Fibroblast of lung (primary cell): Measurements from ENCODE around the gene CDK9. TPM values are rescaled to one million over a fixed set of nuclear protein-coding genes. Genes with fewer than 3 reads are reported as not detected.
A peak's percentile ranks its signal among the peaks of the same experiment; 100 is the strongest.
"Not testable (repeated sequence)": the region's sequence is repeated elsewhere in the genome, so short reads cannot be mapped to it uniquely, and the experiment has no call there.

Experiments used
- DNase-seq, 2 donors: peaks; one replicate each; pipeline versions ENCODE4 v3.0.0 to v3.0.0-alpha.2; 2010; ENCODE audit warnings: low read depth in 2 of 2
- H2AFZ ChIP-seq: 2 replicates; pipeline ENCODE4 v1.5.1; 2012; ENCODE audit warnings: low read length, control low read depth, inconsistent platforms
- H3K27ac ChIP-seq: 2 replicates; pipeline ENCODE4 v1.5.1; 2011; ENCODE audit warnings: low read length, control low read depth; ENCODE audit not compliant: insufficient read depth
- H3K27me3 ChIP-seq: 2 replicates; pipeline ENCODE4 v1.5.1; 2011; ENCODE audit warnings: mild to moderate bottlenecking, low read length; ENCODE audit not compliant: control insufficient read depth, insufficient read depth
- H3K36me3 ChIP-seq: 2 replicates; pipeline ENCODE4 v1.5.1; 2011; ENCODE audit warnings: low read length; ENCODE audit not compliant: control insufficient read depth, insufficient read depth
- H3K4me1 ChIP-seq: 2 replicates; pipeline ENCODE4 v1.5.1; 2011; ENCODE audit warnings: low read length; ENCODE audit not compliant: control insufficient read depth, insufficient read depth; ENCODE audit errors: extremely low read depth
- H3K4me2 ChIP-seq: 2 replicates; pipeline ENCODE4 v1.5.1; 2011; ENCODE audit warnings: low read length, control low read depth; ENCODE audit not compliant: insufficient read depth; ENCODE audit errors: extremely low read depth
- H3K4me3 ChIP-seq, 4 experiments: fragments of 200-600 bp in 1 of 4; sonication (generic) in 1 of 4; replicated peaks in 1 of 4; 2 replicates each; pipeline ENCODE4 v1.5.1; 2011 to 2016; ENCODE audit warnings: low read length in 4 of 4, low read depth in 3 of 4, mild to moderate bottlenecking in 3 of 4, control low read depth in 2 of 4, inconsistent platforms in 1 of 4, mixed read lengths in 1 of 4; ENCODE audit not compliant: insufficient read depth in 1 of 4; ENCODE audit errors: control extremely low read depth in 1 of 4
- H3K79me2 ChIP-seq: 2 replicates; pipeline ENCODE4 v1.5.1; 2012; ENCODE audit warnings: mild to moderate bottlenecking, low read length, inconsistent platforms; ENCODE audit not compliant: control insufficient read depth, insufficient read depth
- H3K9ac ChIP-seq: 2 replicates; pipeline ENCODE4 v1.5.1; 2011; ENCODE audit warnings: mild to moderate bottlenecking, low read length, control low read depth; ENCODE audit not compliant: insufficient read depth
- H3K9me3 ChIP-seq: 2 replicates; pipeline ENCODE4 v1.5.1; 2012; ENCODE audit warnings: low read depth, low read length; ENCODE audit not compliant: control insufficient read depth, insufficient read depth
- H4K20me1 ChIP-seq: 2 replicates; pipeline ENCODE4 v1.5.1; 2011; ENCODE audit warnings: low read length; ENCODE audit not compliant: control insufficient read depth, insufficient read depth; ENCODE audit errors: extremely low read depth
- CTCF ChIP-seq, 2 donors: IDR thresholded peaks in 1 of 2; conservative IDR thresholded peaks in 1 of 2; 1 replicate in 1 of 2; 2 replicates in 1 of 2; pipeline ENCODE4 v1.5.1; 2011 to 2012; ENCODE audit warnings: low read length in 2 of 2, control low read depth in 1 of 2, inconsistent platforms in 1 of 2, low read depth in 1 of 2, mild to moderate bottlenecking in 1 of 2
- EZH2 ChIP-seq: IDR thresholded peaks from 2 replicates; pipeline ENCODE4 v1.5.1; 2012; ENCODE audit warnings: low read length, control low read depth, mild to moderate bottlenecking; ENCODE audit errors: missing control alignments
- polyA plus RNA-seq, 2 donors: library from polyadenylated mRNA; depleted of rRNA in 1 of 2; stranded (reverse) in 1 of 2; unstranded in 1 of 2; fragments of >200 nt; gene quantifications; 2 replicates each; pipeline ENCODE4 v1.2.1, GENCODE V29; 2011 to 2012; ENCODE audit warnings: missing spikeins in 1 of 2
- total RNA-seq: library from RNA; depleted of rRNA; stranded (reverse); fragments of >200 nt; gene quantifications from 2 replicates; pipeline ENCODE4 v1.2.1, GENCODE V29; 2014

The CDK9 gene
- total and polyA plus RNA-seq, 2 donors (not counting 1 experiment from before 2014, with no cell fraction given): 54.8 to 82.2 TPM

GRCh38 chr9:127755061-127756060, 30.5 kb upstream of the CDK9 start:
- Histone ChIP-seq H2AFZ (no peak overlapping the region), H3K9ac (no peak overlapping the region), H4K20me1 (peaks cover 2% of the 10 kb centered on the region), H3K4me2 (no peak overlapping the region), H3K79me2 (no peaks in the 10 kb centered on the region), H3K36me3 (no peaks in the 10 kb centered on the region), H3K9me3 (no peaks in the 10 kb centered on the region), H3K27me3 (peaks cover 33% of the 10 kb centered on the region), H3K4me3 (no peak overlapping the region), H3K27ac (no peak overlapping the region), H3K4me1 (no peaks in the 10 kb centered on the region)
- DNase-seq: no peak
- TF ChIP-seq CTCF (conservative IDR thresholded peaks at IDR 0.05 in 1 of 2, IDR thresholded peaks at IDR 0.05 in 1 of 2; ENCODE audit: low read depth in 1 of 2, low read length in 2 of 2) (no peak), EZH2 (peak; percentile 70)

GRCh38 chr9:127756233-127756632, 29.6 kb upstream of the CDK9 start:
- Histone ChIP-seq H3K79me2 (no peaks in the 10 kb centered on the region), H3K27me3 (peaks cover 35% of the 10 kb centered on the region), H3K4me3 (no peak overlapping the region)

GRCh38 chr9:127756776-127757175, 29.1 kb upstream of the CDK9 start:
- not testable (repeated sequence) for H4K20me1 ChIP-seq, DNase-seq, H3K27ac ChIP-seq, H2AFZ ChIP-seq, H3K36me3 ChIP-seq, H3K4me1 ChIP-seq, H3K4me3 ChIP-seq, H3K9ac ChIP-seq, H3K9me3 ChIP-seq, H3K4me2 ChIP-seq, H3K79me2 ChIP-seq
- H3K27me3 ChIP-seq: peaks cover 32% of the 10 kb centered on the region

More at GRCh38 chr9:127756233-127756632, 29.6 kb upstream of the CDK9 start:
- Histone ChIP-seq H3K27ac (no peak overlapping the region), H3K4me1 (no peaks in the 10 kb centered on the region), H3K9ac (no peak overlapping the region), H3K9me3 (no peaks in the 10 kb centered on the region), H4K20me1 (peaks cover 1% of the 10 kb centered on the region), H3K4me2 (no peak overlapping the region), H3K36me3 (no peaks in the 10 kb centered on the region), H2AFZ (no peak overlapping the region)
- TF ChIP-seq CTCF (conservative IDR thresholded peaks at IDR 0.05 in 1 of 2, IDR thresholded peaks at IDR 0.05 in 1 of 2; ENCODE audit: low read depth in 1 of 2, low read length in 2 of 2) (no peak), EZH2 (no peak)
- DNase-seq: no peak
